H1 (cell line): ENCODE data around the gene NET1. TPM values are rescaled to one million over a fixed set of nuclear protein-coding genes. Genes with fewer than 3 reads are reported as not detected.

Source experiments
- ASH2L ChIP-seq: fragments of 200-600, 300-600 bp; sonication (generic); IDR thresholded peaks from one replicate; pipeline ENCODE4 v1.7.1; 2017; ENCODE audit warnings: low read length
- CREB1 ChIP-seq: IDR thresholded peaks from 2 replicates; pipeline ENCODE4 v1.6.1; 2012; ENCODE audit warnings: inconsistent platforms
- FOSL1 ChIP-seq: IDR thresholded peaks from 2 replicates; pipeline ENCODE4 v1.6.1; 2011; ENCODE audit warnings: mild to moderate bottlenecking, low read depth, low read length, moderate library complexity; ENCODE audit not compliant: insufficient read depth
- SP4 ChIP-seq: IDR thresholded peaks from 2 replicates; pipeline ENCODE4 v1.6.1; 2012; ENCODE audit warnings: low read length, inconsistent platforms
- polyA plus RNA-seq, 7 experiments: library from polyadenylated mRNA; depleted of rRNA in 3 of 7; stranded (reverse) in 5 of 7; unstranded in 2 of 7; fragments of >200 nt in 5 of 7; fragments of 200-250 nt in 2 of 7; gene quantifications; 1 replicate in 5 of 7; 2 replicates in 1 of 7; 4 replicates in 1 of 7; pipeline versions ENCODE4 v1.2.1 to v1.2.3, GENCODE V29; 2011 to 2013; ENCODE audit warnings: missing spikeins in 2 of 7, mixed read lengths in 2 of 7
- total RNA-seq: library from RNA; stranded (reverse); fragmentation: NEBNext Ultra II Directional; extraction: Animal tissue kit (Norgen Biotek cat#: 25700); gene quantifications from 2 replicates; pipeline ENCODE4 v1.2.1, GENCODE V29; 2021
- TF ChIP-seq, protein P1 (sequence below): IDR thresholded peaks from 2 replicates; pipeline ENCODE4 v1.6.1; 2012; ENCODE audit warnings: inconsistent platforms

NET1 gene
- total and polyA plus RNA-seq, 2 of the 8 experiments (the other 6 are each of a cell fraction or from before 2014, with no cell fraction given) = 21.5 to 117 TPM

DNA sequence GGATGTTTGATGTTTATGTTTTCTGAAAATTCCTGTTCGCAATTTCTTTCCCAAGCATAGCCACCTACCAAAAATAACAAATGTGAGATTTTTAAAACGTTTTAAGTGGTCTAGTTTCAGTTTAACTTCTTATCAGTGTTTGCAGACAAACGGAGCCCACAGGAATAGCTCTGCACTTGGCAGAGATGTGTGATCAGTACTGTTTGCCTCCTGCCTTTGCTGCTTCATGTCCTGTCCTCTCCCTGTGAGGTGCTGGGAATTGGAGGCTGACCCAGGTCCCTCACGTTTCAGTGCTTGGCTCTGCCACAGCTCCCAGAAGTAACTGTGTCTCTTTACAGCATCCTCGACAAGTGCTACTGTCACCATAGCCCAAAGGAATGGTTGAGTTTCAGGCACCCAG lies 46.4 kb upstream of the NET1 start (continued):
- TF ChIP-seq FOSL1 = no peak
- TF ChIP-seq SP4 = no peak
- no peak for TF ChIP-seq CREB1
- TF ChIP-seq, protein P1, sequence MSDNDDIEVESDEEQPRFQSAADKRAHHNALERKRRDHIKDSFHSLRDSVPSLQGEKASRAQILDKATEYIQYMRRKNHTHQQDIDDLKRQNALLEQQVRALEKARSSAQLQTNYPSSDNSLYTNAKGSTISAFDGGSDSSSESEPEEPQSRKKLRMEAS = no peak
- TF ChIP-seq ASH2L = no peak
